Measurements from ENCODE around the gene AEBP2. TPM values are rescaled to one million over a fixed set of nuclear protein-coding genes. Genes with fewer than 3 reads are reported as not detected.

AEBP2 gene
- total and polyA plus RNA-seq, 7 donors: 5.3 to 24.6 (median 21.6) TPM

DNA sequence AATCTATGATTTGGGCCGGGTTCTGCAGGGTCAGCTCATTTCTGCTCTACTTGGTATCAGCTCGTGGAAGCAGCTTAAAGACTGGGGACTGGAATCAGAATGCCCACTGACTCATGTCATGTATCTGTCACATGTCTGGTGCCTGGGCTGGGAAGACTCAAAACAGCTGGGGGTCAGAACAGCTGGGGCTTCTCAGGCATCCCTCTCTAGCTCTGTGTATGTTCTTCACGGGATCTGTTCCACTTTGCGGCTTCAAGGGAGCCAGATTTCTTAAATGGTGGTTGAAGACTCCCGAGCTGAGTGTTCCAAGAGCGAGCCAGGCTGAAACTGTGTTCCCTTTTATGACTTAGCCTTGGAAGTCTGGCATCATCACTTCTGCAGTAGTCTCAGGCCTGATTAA lies 11.9 kb downstream of the AEBP2 start:
- Histone ChIP-seq H3K4me1 (peaks cover 21% of the 10 kb centered on the region), H3K36me3 (ENCODE audit: insufficient read depth in 1 of 2, low read depth in 1 of 2) (no peaks in the 10 kb centered on the region), H3K4me3 (no peak overlapping the region), H3K27ac (no peak overlapping the region), H3K27me3 (ENCODE audit: insufficient read depth in 3 of 3, low read length in 2 of 3) (no peaks in the 10 kb centered on the region), H3K9me3 (no peaks in the 10 kb centered on the region)
- WGBS, 3 donors: 39 to 53% (median 42%) methylated on average over 6 of the region's 6 CpGs
- no peak for DNase-seq
- ATAC-seq: peak; percentile 65 to 84 (median 84)
- TF ChIP-seq, protein P1, sequence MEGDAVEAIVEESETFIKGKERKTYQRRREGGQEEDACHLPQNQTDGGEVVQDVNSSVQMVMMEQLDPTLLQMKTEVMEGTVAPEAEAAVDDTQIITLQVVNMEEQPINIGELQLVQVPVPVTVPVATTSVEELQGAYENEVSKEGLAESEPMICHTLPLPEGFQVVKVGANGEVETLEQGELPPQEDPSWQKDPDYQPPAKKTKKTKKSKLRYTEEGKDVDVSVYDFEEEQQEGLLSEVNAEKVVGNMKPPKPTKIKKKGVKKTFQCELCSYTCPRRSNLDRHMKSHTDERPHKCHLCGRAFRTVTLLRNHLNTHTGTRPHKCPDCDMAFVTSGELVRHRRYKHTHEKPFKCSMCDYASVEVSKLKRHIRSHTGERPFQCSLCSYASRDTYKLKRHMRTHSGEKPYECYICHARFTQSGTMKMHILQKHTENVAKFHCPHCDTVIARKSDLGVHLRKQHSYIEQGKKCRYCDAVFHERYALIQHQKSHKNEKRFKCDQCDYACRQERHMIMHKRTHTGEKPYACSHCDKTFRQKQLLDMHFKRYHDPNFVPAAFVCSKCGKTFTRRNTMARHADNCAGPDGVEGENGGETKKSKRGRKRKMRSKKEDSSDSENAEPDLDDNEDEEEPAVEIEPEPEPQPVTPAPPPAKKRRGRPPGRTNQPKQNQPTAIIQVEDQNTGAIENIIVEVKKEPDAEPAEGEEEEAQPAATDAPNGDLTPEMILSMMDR (IDR thresholded peaks at IDR 0.05): no peak
- intact Hi-C loops (cut with DNase I): no loop called here

DNA sequence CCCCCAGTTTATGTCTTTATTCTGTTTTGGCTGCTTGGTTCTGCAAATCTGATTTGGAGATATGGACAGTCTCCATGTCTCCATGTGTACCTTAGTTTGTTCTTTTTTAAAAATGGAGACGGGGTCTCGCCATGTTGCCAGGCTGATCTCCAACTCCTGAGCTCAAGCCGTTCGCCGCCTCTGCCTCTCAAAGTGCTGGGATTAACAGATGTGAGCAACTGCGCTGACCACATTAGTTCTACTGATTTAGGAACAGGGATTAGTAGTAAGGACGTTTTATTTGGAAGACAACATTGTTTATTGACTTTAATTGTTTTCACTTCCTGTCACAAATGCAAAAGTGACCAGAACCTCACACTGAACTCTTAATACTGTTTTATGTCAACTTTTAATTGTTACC lies 14.7 kb downstream of the AEBP2 start:
- intact Hi-C loops (cut with DNase I): no loop called here

DNA sequence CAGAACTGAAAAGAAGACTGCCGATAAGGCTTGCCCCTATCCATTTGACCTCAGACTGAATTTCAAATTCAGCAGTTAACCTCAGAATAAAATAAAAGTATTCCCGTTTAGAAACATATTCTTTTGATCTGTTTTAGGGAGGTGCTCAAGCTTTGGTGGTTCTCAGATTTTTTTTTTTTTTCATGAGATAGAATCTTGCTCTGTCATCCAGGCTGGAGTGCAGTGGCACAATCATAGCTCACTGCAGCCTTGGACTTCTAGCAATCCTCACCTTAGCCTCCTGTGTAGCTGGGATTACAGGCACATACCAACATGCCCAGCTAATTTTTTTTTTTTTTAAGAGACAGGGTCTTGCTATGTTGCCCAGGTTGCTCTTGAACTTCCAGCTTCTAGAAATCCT lies 15.5 kb downstream of the AEBP2 start:
- Histone ChIP-seq H3K36me3 (ENCODE audit: insufficient read depth in 1 of 2, low read depth in 1 of 2) (no peaks in the 10 kb centered on the region), H3K4me1 (peaks cover 30% of the 10 kb centered on the region), H3K27ac (no peak overlapping the region), H3K27me3 (ENCODE audit: insufficient read depth in 3 of 3, low read length in 2 of 3) (no peaks in the 10 kb centered on the region), H3K4me3 (no peak overlapping the region), H3K9me3 (no peaks in the 10 kb centered on the region)
- WGBS, 3 donors: 30 to 65% (median 61%) methylated on average over 2 of the region's 2 CpGs
- no peak for ATAC-seq
- intact Hi-C loops (cut with DNase I): no loop called here
- DNase-seq: no peak
- TF ChIP-seq, protein P1 (IDR thresholded peaks at IDR 0.05): no peak

More for the DNA sequence above, 14.7 kb downstream of the AEBP2 start:
- TF ChIP-seq, protein P1 (IDR thresholded peaks at IDR 0.05): no peak
- H3K36me3 ChIP-seq (ENCODE audit: insufficient read depth in 1 of 2, low read depth in 1 of 2): no peaks in the 10 kb centered on the region
- H3K27me3 ChIP-seq (ENCODE audit: insufficient read depth in 3 of 3, low read length in 2 of 3): no peaks in the 10 kb centered on the region
- H3K4me1 ChIP-seq: peaks cover 35% of the 10 kb centered on the region
- H3K9me3 ChIP-seq: no peaks in the 10 kb centered on the region
- H3K4me3 ChIP-seq: no peak overlapping the region
- DNase-seq (no peak), ATAC-seq (no peak)
- WGBS, 3 donors: 53 to 68% (median 56%) methylated on average over 7 of the region's 7 CpGs
- H3K27ac ChIP-seq: no peak overlapping the region

DNA sequence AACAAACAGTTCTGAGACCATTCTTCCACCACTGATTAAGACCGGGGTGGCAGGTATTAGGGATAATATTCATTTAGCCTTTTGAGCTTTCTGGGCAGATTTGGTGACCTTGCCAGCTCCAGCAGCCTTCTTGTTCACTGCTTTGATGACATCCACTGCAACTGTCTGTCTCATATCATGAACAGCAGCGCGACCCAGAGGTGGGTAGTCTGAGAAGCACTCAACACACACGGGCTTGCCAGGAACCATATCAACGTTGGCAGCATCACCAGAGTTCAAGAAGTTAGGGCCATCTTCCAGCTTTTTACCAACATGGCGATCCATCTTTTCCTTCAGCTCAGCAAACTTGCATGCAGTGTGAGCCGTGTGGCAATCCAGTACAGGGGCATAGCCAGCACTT lies 16.9 kb downstream of the AEBP2 start:
- no peaks in the 10 kb centered on the region for H3K9me3 ChIP-seq
- ATAC-seq: no peak
- no peak for DNase-seq
- H3K36me3 ChIP-seq (ENCODE audit: insufficient read depth in 1 of 2, low read depth in 1 of 2): no peaks in the 10 kb centered on the region
- TF ChIP-seq, protein P1 (IDR thresholded peaks at IDR 0.05): no peak
- H3K27ac ChIP-seq: no peak overlapping the region
- no peaks in the 10 kb centered on the region for H3K27me3 ChIP-seq (ENCODE audit: insufficient read depth in 3 of 3, low read length in 2 of 3)
- WGBS, 3 donors: 75 to 84% (median 77%) methylated on average over 7 of the region's 7 CpGs
- H3K4me1 ChIP-seq: peaks cover 23% of the 10 kb centered on the region
- intact Hi-C loops (cut with DNase I): no loop called here
- no peak overlapping the region for H3K4me3 ChIP-seq

DNA sequence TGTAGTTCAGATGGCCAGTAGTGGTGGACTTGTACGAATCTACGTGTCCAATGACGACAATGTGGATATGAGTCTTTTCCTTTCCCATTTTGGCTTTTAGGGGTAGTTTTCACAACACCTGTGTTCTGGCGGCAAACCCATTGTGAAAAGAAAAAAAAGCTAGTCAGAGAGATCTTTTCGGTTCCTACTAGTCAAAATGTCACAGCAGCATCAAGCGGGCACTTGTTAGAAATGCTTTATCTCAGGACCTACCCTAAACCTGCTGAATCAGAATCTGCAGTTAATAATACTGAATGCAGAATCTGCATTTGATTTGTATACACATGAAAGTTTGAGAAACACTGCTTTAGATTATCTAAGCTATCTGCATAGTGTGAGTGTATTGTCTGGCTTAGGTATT lies 18.3 kb downstream of the AEBP2 start:
- peaks cover 23% of the 10 kb centered on the region for H3K4me1 ChIP-seq
- no peak overlapping the region for H3K4me3 ChIP-seq
- WGBS, 3 donors: 91 to 96% (median 94%) methylated on average over 6 of the region's 6 CpGs
- ATAC-seq (no peak), DNase-seq (no peak)
- no peaks in the 10 kb centered on the region for H3K36me3 ChIP-seq (ENCODE audit: insufficient read depth in 1 of 2, low read depth in 1 of 2)
- no peaks in the 10 kb centered on the region for H3K9me3 ChIP-seq
- no peaks in the 10 kb centered on the region for H3K27me3 ChIP-seq (ENCODE audit: insufficient read depth in 3 of 3, low read length in 2 of 3)
- TF ChIP-seq, protein P1 (IDR thresholded peaks at IDR 0.05): no peak
- H3K27ac ChIP-seq: no peak overlapping the region
- intact Hi-C loops (cut with DNase I): no loop called here

Measured in psoas muscle (tissue), 8 donors.